Ascending aorta (tissue), 2 donors: ENCODE results near the gene CAPS. TPM values are rescaled to one million over a fixed set of nuclear protein-coding genes. Genes with fewer than 3 reads are reported as not detected.

ENCODE experiments used
- DNase-seq, 2 donors: peaks; one replicate each; pipeline ENCODE4 v3.0.0-alpha.2; 2019; ENCODE audit warnings: low spot score in 2 of 2
- H3K27ac ChIP-seq, 2 donors: fragments of 200-600 bp; sonication (generic); one replicate each; pipeline ENCODE4 v1.5.1; 2016 to 2017; ENCODE audit warnings: mild to moderate bottlenecking in 1 of 2
- H3K27me3 ChIP-seq: fragments of 200-600 bp; sonication (generic); one replicate; pipeline ENCODE4 v1.5.1; 2017
- H3K36me3 ChIP-seq, 2 donors: fragments of 200-600 bp; sonication (generic); one replicate each; pipeline ENCODE4 v1.5.1; 2016
- H3K4me1 ChIP-seq, 2 donors: fragments of 200-600 bp; sonication (generic); one replicate each; pipeline ENCODE4 v1.5.1; 2016 to 2017; ENCODE audit warnings: mild to moderate bottlenecking in 1 of 2
- H3K4me3 ChIP-seq, 2 donors: fragments of 200-600 bp; sonication (generic); one replicate each; pipeline ENCODE4 v1.5.1; 2016 to 2017; ENCODE audit warnings: mild to moderate bottlenecking in 1 of 2
- H3K9me3 ChIP-seq, 2 donors: fragments of 200-600 bp; sonication (generic); one replicate each; pipeline ENCODE4 v1.5.1; 2016
- CTCF ChIP-seq, 3 experiments: fragments of 200-600 bp in 2 of 3; fragments of 450-650 bp in 1 of 3; sonication (generic) in 2 of 3; IDR thresholded peaks; one replicate each; pipeline ENCODE4 v1.5.1; 2016 to 2019; ENCODE audit warnings: antibody characterized with exemption in 3 of 3, mild to moderate bottlenecking in 1 of 3, moderate library complexity in 1 of 3
- intact Hi-C: fragments of 100-400 bp; cut with DNase I; formaldehyde crosslinking; loops from one replicate; pipeline ENCODE4 v1.15.1; 2023
- total RNA-seq: library from RNA; depleted of rRNA; stranded (reverse); fragments of >200 nt; gene quantifications from one replicate; pipeline ENCODE4 v1.1.0, GENCODE V29; 2016

The CAPS gene
- total RNA-seq, 1 donor from 2014 or later = 8.1 TPM

GRCh38 chr19:5904352-5905113 lies 9.5 kb upstream of the CAPS start, which contains the start of gene VMAC:
TSS of gene VMAC (plus strand) at chr19:5904872. CDS start at chr19:5904891, 19 bp downstream.
- peak within 1 kb of the TSS; percentile 98 to 99 for H3K4me3 ChIP-seq
- no peaks in the 10 kb centered on the region for H3K27me3 ChIP-seq
- DNase-seq = peak; percentile 100
- no peak for TF ChIP-seq CTCF (IDR thresholded peaks at IDR 0.05)
- H3K36me3 ChIP-seq = peaks cover 3 to 11% of the 10 kb centered on the region in 2 donors
- H3K4me1 ChIP-seq = peaks cover 5 to 25% of the 10 kb centered on the region in 2 donors
- intact Hi-C loops = loop anchor here (1.0 to 10.0 kb wide), 7 partner anchors 50 to 840 kb away; partner anchors contain the start of genes ALKBH7, KHSRP, RANBP3 and RFX2
- H3K27ac ChIP-seq = peak within 1 kb of the TSS; percentile 63 to 93
- no peaks in the 10 kb centered on the region for H3K9me3 ChIP-seq

- intact Hi-C loops = loop anchor here (2.0 to 10.0 kb wide), 4 partner anchors 50 to 840 kb away; partner anchors contain the start of genes KHSRP and RANBP3
- Histone ChIP-seq H3K27me3 (no peaks in the 10 kb centered on the region), H3K4me3 (peak overlapping the region; percentile 79 to 99), H3K36me3 (peaks cover 9 to 11% of the 10 kb centered on the region in 2 donors), H3K27ac (peak overlapping the region; percentile 63 to 73), H3K9me3 (no peaks in the 10 kb centered on the region), H3K4me1 (peaks cover 5 to 25% of the 10 kb centered on the region in 2 donors)
- DNase-seq = no peak
- TF ChIP-seq CTCF (IDR thresholded peaks at IDR 0.05) = no peak
These were observed 8.8 kb upstream of the CAPS start for GRCh38 chr19:5905114-5905778.

GRCh38 chr19:5907241-5907640 lies 6.8 kb upstream of the CAPS start:
- TF ChIP-seq CTCF (IDR thresholded peaks at IDR 0.05) = no peak
- no peak overlapping the region for H3K4me3 ChIP-seq
- H3K36me3 ChIP-seq = peaks cover 7 to 16% of the 10 kb centered on the region in 2 donors
- H3K4me1 ChIP-seq = peaks cover 5 to 25% of the 10 kb centered on the region in 2 donors
- no peak for DNase-seq
- H3K27ac ChIP-seq = no peak overlapping the region
- no peaks in the 10 kb centered on the region for H3K27me3 ChIP-seq
- intact Hi-C loops = loop anchor here (10.0 kb wide), 2 partner anchors 518 to 838 kb away; partner anchors contain the start of gene KHSRP
- no peaks in the 10 kb centered on the region for H3K9me3 ChIP-seq

- H3K27me3 ChIP-seq = no peaks in the 10 kb centered on the region
- intact Hi-C loops = loop anchor here (10.0 kb wide), 2 partner anchors 516 to 836 kb away; partner anchors contain the start of gene KHSRP
These were observed 5.1 kb upstream of the CAPS start for GRCh38 chr19:5908773-5909442.

More at GRCh38 chr19:5908773-5909442, 5.1 kb upstream of the CAPS start:
- Histone ChIP-seq H3K4me1 (peaks cover 5 to 17% of the 10 kb centered on the region in 2 donors), H3K27ac (no peak overlapping the region), H3K9me3 (no peaks in the 10 kb centered on the region), H3K36me3 (peaks cover 12 to 16% of the 10 kb centered on the region in 2 donors), H3K4me3 (no peak overlapping the region)
- DNase-seq = no peak
- no peak for TF ChIP-seq CTCF (IDR thresholded peaks at IDR 0.05)
